Smooth muscle cell (in vitro differentiated cells): Measurements from ENCODE around the gene DDIT3. TPM values are rescaled to one million over a fixed set of nuclear protein-coding genes. Genes with fewer than 3 reads are reported as not detected.

Experiments
- DNase-seq: peaks from one replicate; lab custom pipeline; 2025; ENCODE audit not compliant: unreplicated experiment; lab: John Stamatoyannopoulos, UW
- H2AFZ ChIP-seq: fragments of 200-600 bp; sonication (generic); 2 replicates; pipeline ENCODE4 v1.6.0; 2016; ENCODE audit warnings: antibody characterized with exemption, low read depth, mild to moderate bottlenecking
- H3F3A ChIP-seq: fragments of 200-600 bp; sonication (generic); 2 replicates; pipeline ENCODE4 v1.6.0; 2017; ENCODE audit warnings: antibody characterized with exemption, low read depth
- H3K27ac ChIP-seq: fragments of 200-600 bp; sonication (generic); 2 replicates; pipeline ENCODE4 v1.5.1; 2016; ENCODE audit warnings: low read depth, mild to moderate bottlenecking
- H3K27me3 ChIP-seq: fragments of 200-600 bp; sonication (generic); 2 replicates; pipeline ENCODE4 v1.6.1; 2016; ENCODE audit warnings: low read depth, mild to moderate bottlenecking
- H3K36me3 ChIP-seq: fragments of 200-600 bp; sonication (generic); 2 replicates; pipeline ENCODE4 v1.5.1; 2016; ENCODE audit warnings: low read depth
- H3K4me1 ChIP-seq: fragments of 200-600 bp; sonication (generic); 2 replicates; pipeline ENCODE4 v1.5.1; 2016; ENCODE audit warnings: low read depth
- H3K4me2 ChIP-seq: fragments of 200-600 bp; sonication (generic); 2 replicates; pipeline ENCODE4 v1.6.0; 2016; ENCODE audit warnings: mild to moderate bottlenecking
- H3K4me3 ChIP-seq: fragments of 200-600 bp; sonication (generic); 2 replicates; pipeline ENCODE4 v1.5.1; 2016; ENCODE audit warnings: mild to moderate bottlenecking
- H3K79me2 ChIP-seq: fragments of 200-600 bp; sonication (generic); 2 replicates; pipeline ENCODE4 v1.6.0; 2016; ENCODE audit warnings: low read depth, mild to moderate bottlenecking
- H3K9ac ChIP-seq: fragments of 200-600 bp; sonication (generic); 2 replicates; pipeline ENCODE4 v1.6.0; 2016; ENCODE audit warnings: low read depth
- H3K9me3 ChIP-seq: fragments of 200-600 bp; sonication (generic); replicated peaks from 2 replicates; pipeline ENCODE4 v1.5.1; 2016; ENCODE audit warnings: low read depth
- H4K20me1 ChIP-seq: fragments of 200-600 bp; sonication (generic); 2 replicates; pipeline ENCODE4 v1.6.0; 2016; ENCODE audit warnings: low read depth
- CTCF ChIP-seq: fragments of 200-600 bp; sonication (generic); IDR thresholded peaks from 2 replicates; pipeline ENCODE4 v1.5.1; 2017; ENCODE audit warnings: borderline replicate concordance, mild to moderate bottlenecking, antibody characterized with exemption; ENCODE audit not compliant: insufficient read depth, poor library complexity, severe bottlenecking
- WGBS: methylation state at CpG from one replicate; pipeline ENCODE4 v1.1.7; 2016; ENCODE audit warnings: low lambda C conversion rate; 5-methylcytosine and 5-hydroxymethylcytosine counted together
- polyA plus RNA-seq: library from polyadenylated mRNA; unstranded; fragments of >200 nt; fragmentation: Nextera tagmentation; extraction: Ambion mirVana; gene quantifications from 2 replicates; pipeline ENCODE4 v1.2.1, GENCODE V29; 2016
- total RNA-seq: library from RNA; depleted of rRNA; stranded (reverse); fragments of >200 nt; gene quantifications from 2 replicates; pipeline ENCODE4 v1.2.3, GENCODE V29; 2014

The DDIT3 gene
- total and polyA plus RNA-seq, 2 experiments from 2014 or later: 25.8 to 27.8 TPM

GRCh38 chr12:57475271-57476161, 44.8 kb downstream of the DDIT3 start:
- no peak overlapping the region for H2AFZ ChIP-seq
- no peaks in the 10 kb centered on the region for H3K36me3 ChIP-seq
- 4% methylated on average over 50 of the region's 84 CpGs for WGBS
- DNase-seq: no peak
- no peak for TF ChIP-seq CTCF
- H3K27me3 ChIP-seq: peaks cover 67% of the 10 kb centered on the region
- no peak overlapping the region for H3K27ac ChIP-seq
- no peaks in the 10 kb centered on the region for H3F3A ChIP-seq
- no peaks in the 10 kb centered on the region for H3K79me2 ChIP-seq
- no peaks in the 10 kb centered on the region for H3K9me3 ChIP-seq
- peaks cover 13% of the 10 kb centered on the region for H3K4me1 ChIP-seq
- H3K4me3 ChIP-seq: peak overlapping the region; percentile 44
- H3K9ac ChIP-seq: no peak overlapping the region
- H3K4me2 ChIP-seq: peak overlapping the region; percentile 84
- no peaks in the 10 kb centered on the region for H4K20me1 ChIP-seq

- H3K36me3 ChIP-seq: no peaks in the 10 kb centered on the region
- H3F3A ChIP-seq: no peaks in the 10 kb centered on the region
- WGBS: 65% methylated on average over 7 of the region's 7 CpGs
- no peak overlapping the region for H2AFZ ChIP-seq
- DNase-seq: no peak
- no peaks in the 10 kb centered on the region for H3K79me2 ChIP-seq
- TF ChIP-seq CTCF: no peak
- H4K20me1 ChIP-seq: no peaks in the 10 kb centered on the region
- no peak overlapping the region for H3K9ac ChIP-seq
- H3K4me3 ChIP-seq: peak overlapping the region; percentile 44
- peaks cover 13% of the 10 kb centered on the region for H3K4me1 ChIP-seq
- H3K4me2 ChIP-seq: peak overlapping the region; percentile 84
- H3K9me3 ChIP-seq: no peaks in the 10 kb centered on the region
- H3K27me3 ChIP-seq: peaks cover 63% of the 10 kb centered on the region
- no peak overlapping the region for H3K27ac ChIP-seq
Observed at GRCh38 chr12:57474862-57475261, 45.5 kb downstream of the DDIT3 start.

GRCh38 chr12:57474430-57474829, 45.9 kb downstream of the DDIT3 start:
- no peak overlapping the region for H3K4me2 ChIP-seq
- H4K20me1 ChIP-seq: no peaks in the 10 kb centered on the region
- WGBS: 94% methylated on average over 8 of the region's 8 CpGs
- H3K9me3 ChIP-seq: no peaks in the 10 kb centered on the region
- no peak overlapping the region for H3K4me3 ChIP-seq
- no peak overlapping the region for H3K9ac ChIP-seq
- no peaks in the 10 kb centered on the region for H3K36me3 ChIP-seq
- H2AFZ ChIP-seq: no peak overlapping the region
- peaks cover 13% of the 10 kb centered on the region for H3K4me1 ChIP-seq
- H3K79me2 ChIP-seq: no peaks in the 10 kb centered on the region
- TF ChIP-seq CTCF: no peak
- H3F3A ChIP-seq: no peaks in the 10 kb centered on the region
- peaks cover 63% of the 10 kb centered on the region for H3K27me3 ChIP-seq
- DNase-seq: no peak
- no peak overlapping the region for H3K27ac ChIP-seq
